ENCODE results near the gene HIVEP3.

Gene HIVEP3

DNA sequence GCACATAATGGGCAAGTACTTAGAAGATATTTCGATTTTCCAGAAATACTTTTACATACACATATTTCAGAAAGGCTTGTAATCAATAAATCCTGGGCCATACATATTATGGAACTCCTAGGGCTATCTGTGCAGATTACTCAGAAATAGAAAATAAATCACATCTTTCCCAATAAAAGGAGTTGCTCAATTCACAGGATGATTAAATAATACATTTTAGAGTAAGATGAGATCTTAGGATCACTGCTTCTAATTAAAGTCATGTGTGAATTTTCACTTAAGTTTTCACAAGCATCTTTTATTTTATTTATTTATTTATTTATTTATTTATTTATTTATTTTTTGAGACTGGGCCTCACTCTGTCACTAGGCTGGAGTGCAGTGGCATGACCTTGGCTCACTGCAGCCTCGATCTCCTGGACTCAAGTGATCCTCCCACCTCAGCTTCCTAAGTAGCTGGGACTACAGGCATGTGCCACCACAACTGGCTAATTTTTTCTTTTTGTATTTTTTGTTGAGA, 144.2 kb downstream of the HIVEP3 start:
- Histone ChIP-seq H3K4me1 (ENCODE audit: control insufficient read depth, insufficient read depth, low read length, poor library complexity, severe bottlenecking) (no peaks in the 10 kb centered on the region), H3K9me3 (ENCODE audit: control insufficient read depth, low read length) (no peaks in the 10 kb centered on the region), H3K4me3 (ENCODE audit: extremely low read depth, insufficient read depth, low read length, poor library complexity, severe bottlenecking) (no peak overlapping the region), H3K36me3 (ENCODE audit: control insufficient read depth, insufficient read depth, low read length) (no peaks in the 10 kb centered on the region), H3K27ac (ENCODE audit: low read depth, low read length, severe bottlenecking) (no peak overlapping the region)
- 100% methylated on average over 1 of the region's 2 CpGs for WGBS, 2 experiments (ENCODE audit: insufficient coverage in 2 of 2)

DNA sequence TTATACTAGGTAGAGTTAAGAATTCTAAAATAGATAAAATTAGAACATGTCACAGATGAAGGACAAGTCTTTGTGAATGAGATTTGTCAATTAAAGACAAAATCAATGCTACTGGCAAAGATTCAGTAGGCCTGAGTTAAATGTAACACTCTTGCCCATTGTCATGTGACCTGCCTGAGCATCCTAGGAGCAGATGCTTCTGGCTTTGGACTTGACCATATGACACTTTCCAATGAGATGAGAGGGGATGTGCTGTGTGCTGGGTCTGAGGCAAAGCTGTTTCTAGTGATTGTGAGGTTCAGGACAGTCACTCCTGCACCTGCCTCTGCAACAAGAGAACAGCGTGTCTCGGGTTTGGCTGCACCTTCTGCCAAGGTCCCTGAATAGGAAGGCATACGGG, 144.9 kb downstream of the HIVEP3 start:
- no peaks in the 10 kb centered on the region for H3K36me3 ChIP-seq (ENCODE audit: control insufficient read depth, insufficient read depth, low read length)
- 100% methylated on average over 1 of the region's 3 CpGs; no CpG with 5 or more reads in 1 of the 2 experiments for WGBS, 2 experiments (ENCODE audit: insufficient coverage in 2 of 2)

DNA sequence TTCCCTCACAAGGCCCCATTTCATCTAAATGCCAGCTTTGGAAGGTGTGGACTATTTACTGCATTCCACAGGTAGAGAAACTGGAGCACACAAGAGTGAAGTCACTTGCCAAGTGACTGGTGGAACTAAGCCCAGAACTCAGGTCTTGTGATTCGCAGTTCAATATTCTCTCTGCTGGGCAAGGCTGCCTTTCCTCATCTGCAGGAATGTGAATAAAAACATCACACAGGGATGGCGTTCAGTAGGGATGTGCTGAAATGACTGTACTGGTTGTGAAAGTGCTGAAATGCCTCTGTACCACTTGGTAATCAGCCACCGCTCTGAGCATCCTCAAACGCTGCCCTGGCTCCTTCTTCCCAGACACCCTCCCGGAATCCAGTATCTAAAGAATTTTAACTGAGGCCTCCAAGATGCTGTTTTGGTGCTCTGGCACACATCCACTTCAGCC, 145.6 kb downstream of the HIVEP3 start:
- no peak overlapping the region for H3K27ac ChIP-seq (ENCODE audit: low read depth, low read length, severe bottlenecking)
- no peaks in the 10 kb centered on the region for H3K36me3 ChIP-seq (ENCODE audit: control insufficient read depth, insufficient read depth, low read length)
- H3K9me3 ChIP-seq (ENCODE audit: control insufficient read depth, low read length): no peaks in the 10 kb centered on the region
- H3K4me3 ChIP-seq (ENCODE audit: extremely low read depth, insufficient read depth, low read length, poor library complexity, severe bottlenecking): no peak overlapping the region
- 86 to 95% methylated on average over 4 to 5 of the region's 5 CpGs for WGBS, 2 experiments (ENCODE audit: insufficient coverage in 2 of 2)
- no peaks in the 10 kb centered on the region for H3K4me1 ChIP-seq (ENCODE audit: control insufficient read depth, insufficient read depth, low read length, poor library complexity, severe bottlenecking)

More for the DNA sequence above, 144.9 kb downstream of the HIVEP3 start:
- Histone ChIP-seq H3K4me3 (ENCODE audit: extremely low read depth, insufficient read depth, low read length, poor library complexity, severe bottlenecking) (no peak overlapping the region), H3K27ac (ENCODE audit: low read depth, low read length, severe bottlenecking) (no peak overlapping the region), H3K4me1 (ENCODE audit: control insufficient read depth, insufficient read depth, low read length, poor library complexity, severe bottlenecking) (no peaks in the 10 kb centered on the region), H3K9me3 (ENCODE audit: control insufficient read depth, low read length) (no peaks in the 10 kb centered on the region)

DNA sequence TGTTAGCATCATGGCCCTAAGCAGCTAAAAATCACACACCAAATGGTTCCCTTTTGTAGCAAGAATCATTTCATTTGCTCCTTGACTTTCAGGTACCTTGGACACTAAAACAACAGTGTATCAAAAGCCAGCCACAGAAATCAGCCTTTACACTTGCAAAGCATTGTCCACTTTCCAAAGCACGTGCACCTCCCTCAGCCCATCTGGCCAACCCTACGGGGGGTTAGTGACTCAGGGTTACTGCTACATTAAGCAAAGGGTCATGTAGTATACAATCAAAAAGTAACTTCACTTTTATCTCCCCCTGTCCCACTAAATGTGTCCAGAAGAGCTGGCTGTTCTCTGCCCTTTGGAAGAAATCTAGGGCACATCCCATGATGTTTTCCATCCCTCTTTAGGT, 149.7 kb downstream of the HIVEP3 start:
- 100% methylated on average over 2 of the region's 2 CpGs; no CpG with 5 or more reads in 1 of the 2 experiments for WGBS, 2 experiments (ENCODE audit: insufficient coverage in 2 of 2)
- Histone ChIP-seq H3K4me1 (ENCODE audit: control insufficient read depth, insufficient read depth, low read length, poor library complexity, severe bottlenecking) (no peaks in the 10 kb centered on the region), H3K27ac (ENCODE audit: low read depth, low read length, severe bottlenecking) (no peak overlapping the region), H3K36me3 (ENCODE audit: control insufficient read depth, insufficient read depth, low read length) (no peaks in the 10 kb centered on the region), H3K9me3 (ENCODE audit: control insufficient read depth, low read length) (no peaks in the 10 kb centered on the region), H3K4me3 (ENCODE audit: extremely low read depth, insufficient read depth, low read length, poor library complexity, severe bottlenecking) (no peak overlapping the region)

DNA sequence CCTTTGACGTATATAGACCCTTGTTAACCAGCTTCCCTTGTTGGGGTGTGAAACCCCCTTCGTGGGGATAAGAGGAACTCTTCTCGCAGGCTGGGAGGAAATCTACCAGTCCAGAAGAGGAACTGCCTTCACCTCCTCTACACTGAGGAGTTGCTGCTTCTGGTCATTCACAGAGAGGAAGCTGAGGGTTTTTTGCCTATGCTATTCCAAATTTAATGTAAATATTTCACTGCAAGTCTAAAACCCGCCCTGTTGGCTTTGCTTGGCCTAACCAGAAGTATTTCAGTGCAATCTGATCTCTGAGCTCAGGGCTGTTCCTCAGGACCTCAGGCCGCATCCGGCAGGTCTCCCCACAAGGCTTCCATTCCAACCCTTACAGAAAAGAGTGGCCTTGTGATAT, 150.1 kb downstream of the HIVEP3 start:
- Histone ChIP-seq H3K4me3 (ENCODE audit: extremely low read depth, insufficient read depth, low read length, poor library complexity, severe bottlenecking) (no peak overlapping the region), H3K27ac (ENCODE audit: low read depth, low read length, severe bottlenecking) (no peak overlapping the region), H3K4me1 (ENCODE audit: control insufficient read depth, insufficient read depth, low read length, poor library complexity, severe bottlenecking) (no peaks in the 10 kb centered on the region), H3K9me3 (ENCODE audit: control insufficient read depth, low read length) (no peaks in the 10 kb centered on the region), H3K36me3 (ENCODE audit: control insufficient read depth, insufficient read depth, low read length) (no peaks in the 10 kb centered on the region)
- WGBS, 2 experiments (ENCODE audit: insufficient coverage in 2 of 2): 87 to 100% methylated on average over 1 to 4 of the region's 6 CpGs

DNA sequence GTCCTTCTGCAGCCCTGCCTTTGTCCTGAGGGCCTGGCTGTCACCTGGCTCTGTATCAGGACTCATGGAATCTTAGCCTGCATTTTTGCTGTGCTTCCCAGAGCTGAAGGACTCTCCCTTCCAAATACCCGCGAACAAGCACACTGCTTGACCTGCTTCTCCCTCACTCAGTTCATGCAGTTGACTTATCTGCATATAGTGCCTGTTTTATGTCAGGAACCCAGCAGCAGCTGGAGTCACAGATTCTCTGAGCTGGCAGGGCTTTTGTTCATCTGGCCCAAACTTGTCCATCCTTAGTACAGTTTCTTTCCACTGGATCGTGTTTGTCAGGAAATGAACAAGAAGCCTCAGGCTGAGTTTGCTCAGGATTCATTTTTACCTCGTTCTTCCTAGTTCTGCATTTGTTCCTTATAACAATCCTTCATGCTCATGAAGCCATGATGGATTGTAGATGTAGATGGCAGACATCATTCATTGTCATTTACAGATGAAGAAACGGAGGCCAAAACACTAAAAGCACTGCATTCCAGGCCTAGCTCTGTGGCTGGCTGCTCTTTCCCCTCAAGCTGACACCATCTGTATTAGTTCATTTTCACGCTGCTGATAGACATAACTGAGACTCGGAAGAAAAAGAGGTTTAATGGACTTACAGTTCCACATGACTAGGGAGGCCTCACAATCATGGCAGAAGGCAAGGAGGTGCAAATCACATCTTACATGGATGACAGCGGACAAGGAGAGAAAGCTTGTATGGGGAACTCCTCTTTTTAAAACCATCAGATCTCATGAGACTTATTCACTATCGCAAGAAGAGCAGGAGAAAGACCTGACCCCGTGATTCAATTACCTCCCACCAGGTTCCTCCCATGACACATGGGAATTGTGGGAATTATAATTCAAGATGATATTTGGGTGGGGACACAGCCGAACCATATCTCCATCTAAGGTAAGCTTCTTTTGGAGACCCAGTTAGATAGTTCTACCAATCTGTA, 150.9 kb downstream of the HIVEP3 start:
- Histone ChIP-seq H3K4me1 (ENCODE audit: control insufficient read depth, insufficient read depth, low read length, poor library complexity, severe bottlenecking) (no peaks in the 10 kb centered on the region), H3K36me3 (ENCODE audit: control insufficient read depth, insufficient read depth, low read length) (no peaks in the 10 kb centered on the region), H3K9me3 (ENCODE audit: control insufficient read depth, low read length) (no peaks in the 10 kb centered on the region), H3K4me3 (ENCODE audit: extremely low read depth, insufficient read depth, low read length, poor library complexity, severe bottlenecking) (no peak overlapping the region), H3K27ac (ENCODE audit: low read depth, low read length, severe bottlenecking) (no peak overlapping the region)
- 77 to 78% methylated on average over 5 to 7 of the region's 11 CpGs for WGBS, 2 experiments (ENCODE audit: insufficient coverage in 2 of 2)

DNA sequence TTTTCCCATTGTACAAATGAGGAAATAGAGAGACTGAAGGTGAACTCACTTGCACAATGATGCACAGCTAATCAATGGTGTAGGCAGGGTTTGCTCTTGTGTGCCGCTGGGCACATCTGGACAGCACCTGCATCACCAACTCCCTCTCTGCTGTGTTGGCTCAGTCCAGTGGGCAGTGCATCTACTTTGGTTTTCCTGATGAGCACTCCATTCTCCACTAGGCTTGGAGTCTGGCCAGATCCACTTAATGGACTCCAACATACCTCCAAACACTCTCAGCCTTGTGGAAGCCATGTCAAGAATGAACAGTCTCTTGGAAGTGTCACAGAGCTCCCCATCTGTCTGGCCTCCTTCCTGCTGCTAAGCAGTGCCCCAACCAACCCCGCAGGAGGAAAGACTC, 152.2 kb downstream of the HIVEP3 start:
- Histone ChIP-seq H3K4me3 (ENCODE audit: extremely low read depth, insufficient read depth, low read length, poor library complexity, severe bottlenecking) (no peak overlapping the region), H3K27ac (ENCODE audit: low read depth, low read length, severe bottlenecking) (no peak overlapping the region), H3K9me3 (ENCODE audit: control insufficient read depth, low read length) (peaks cover 7% of the 10 kb centered on the region), H3K4me1 (ENCODE audit: control insufficient read depth, insufficient read depth, low read length, poor library complexity, severe bottlenecking) (no peaks in the 10 kb centered on the region), H3K36me3 (ENCODE audit: control insufficient read depth, insufficient read depth, low read length) (no peaks in the 10 kb centered on the region)
- WGBS, 2 experiments (ENCODE audit: insufficient coverage in 2 of 2): 90 to 100% methylated on average over 2 of the region's 2 CpGs

DNA sequence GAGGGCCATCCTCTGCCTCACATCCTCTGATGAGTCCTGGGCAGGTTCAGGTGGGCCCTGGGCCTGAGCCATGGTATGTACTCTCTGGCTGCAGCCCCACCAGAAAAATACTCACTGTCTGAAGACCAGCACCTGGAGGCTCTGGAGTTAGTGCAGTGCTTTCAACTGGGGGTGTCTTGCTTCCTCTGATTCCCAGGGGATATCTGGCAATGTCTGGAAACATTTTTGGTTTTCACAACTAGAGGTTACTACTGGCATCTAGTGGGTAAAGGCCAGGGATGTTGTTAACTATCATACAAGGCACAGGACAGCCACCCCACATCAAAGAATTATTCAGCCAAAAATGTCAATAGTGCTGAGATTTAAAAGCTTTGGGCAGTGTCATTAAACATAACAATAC, 152.7 kb downstream of the HIVEP3 start:
- H3K4me1 ChIP-seq (ENCODE audit: control insufficient read depth, insufficient read depth, low read length, poor library complexity, severe bottlenecking): no peaks in the 10 kb centered on the region
- peaks cover 12% of the 10 kb centered on the region for H3K9me3 ChIP-seq (ENCODE audit: control insufficient read depth, low read length)
- H3K27ac ChIP-seq (ENCODE audit: low read depth, low read length, severe bottlenecking): no peak overlapping the region
- no peaks in the 10 kb centered on the region for H3K36me3 ChIP-seq (ENCODE audit: control insufficient read depth, insufficient read depth, low read length)
- H3K4me3 ChIP-seq (ENCODE audit: extremely low read depth, insufficient read depth, low read length, poor library complexity, severe bottlenecking): no peak overlapping the region

DNA sequence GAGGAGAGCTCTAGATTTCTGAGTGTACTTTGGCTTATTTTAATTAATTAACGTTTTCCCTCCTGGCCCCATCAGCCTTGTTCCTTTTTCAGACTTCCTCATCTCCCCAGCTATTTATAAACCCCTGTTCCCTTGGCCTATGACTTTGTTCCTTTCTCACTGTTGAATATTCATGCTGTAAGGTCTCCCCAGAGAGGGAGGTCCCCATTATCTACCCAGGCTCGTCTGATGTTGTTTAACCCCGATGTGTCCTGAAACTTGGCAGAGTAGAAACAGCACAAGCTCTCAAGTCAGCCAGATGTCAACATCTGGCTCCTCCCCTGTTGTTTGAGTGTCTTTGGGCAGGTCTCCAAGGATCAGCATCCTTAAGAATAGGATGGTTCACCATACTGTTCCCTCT, 153.6 kb downstream of the HIVEP3 start:
- no peak overlapping the region for H3K27ac ChIP-seq (ENCODE audit: low read depth, low read length, severe bottlenecking)
- WGBS, 2 experiments (ENCODE audit: insufficient coverage in 2 of 2): 67% methylated on average over 1 of the region's 3 CpGs; no CpG with 5 or more reads in 1 of the 2 experiments
- H3K36me3 ChIP-seq (ENCODE audit: control insufficient read depth, insufficient read depth, low read length): no peaks in the 10 kb centered on the region
- peaks cover 13% of the 10 kb centered on the region for H3K9me3 ChIP-seq (ENCODE audit: control insufficient read depth, low read length)
- no peaks in the 10 kb centered on the region for H3K4me1 ChIP-seq (ENCODE audit: control insufficient read depth, insufficient read depth, low read length, poor library complexity, severe bottlenecking)
- no peak overlapping the region for H3K4me3 ChIP-seq (ENCODE audit: extremely low read depth, insufficient read depth, low read length, poor library complexity, severe bottlenecking)

DNA sequence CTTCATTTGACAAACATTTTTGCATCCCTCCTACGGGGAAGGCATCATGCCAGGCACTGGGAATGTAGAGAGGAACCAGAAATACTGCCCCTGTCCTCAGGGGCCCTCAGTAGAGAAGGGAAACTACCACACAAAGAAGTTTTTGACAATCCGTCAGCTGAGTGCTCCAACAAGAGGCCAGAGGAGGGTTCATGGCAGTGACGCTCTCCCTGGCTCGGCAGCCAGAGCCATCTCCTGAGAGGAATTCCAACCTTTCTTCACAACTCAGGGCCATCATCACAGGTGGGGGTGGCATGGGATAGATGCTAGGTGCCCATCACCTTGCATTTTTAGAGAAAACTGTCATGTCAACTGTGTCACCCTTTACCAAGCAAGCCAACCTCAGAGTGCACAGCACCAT, 154.1 kb downstream of the HIVEP3 start:
- no peak overlapping the region for H3K4me3 ChIP-seq (ENCODE audit: extremely low read depth, insufficient read depth, low read length, poor library complexity, severe bottlenecking)
- no peaks in the 10 kb centered on the region for H3K36me3 ChIP-seq (ENCODE audit: control insufficient read depth, insufficient read depth, low read length)
- 80% methylated on average over 1 to 2 of the region's 4 CpGs for WGBS, 2 experiments (ENCODE audit: insufficient coverage in 2 of 2)
- H3K4me1 ChIP-seq (ENCODE audit: control insufficient read depth, insufficient read depth, low read length, poor library complexity, severe bottlenecking): no peaks in the 10 kb centered on the region
- H3K9me3 ChIP-seq (ENCODE audit: control insufficient read depth, low read length): peaks cover 13% of the 10 kb centered on the region
- no peak overlapping the region for H3K27ac ChIP-seq (ENCODE audit: low read depth, low read length, severe bottlenecking)

DNA sequence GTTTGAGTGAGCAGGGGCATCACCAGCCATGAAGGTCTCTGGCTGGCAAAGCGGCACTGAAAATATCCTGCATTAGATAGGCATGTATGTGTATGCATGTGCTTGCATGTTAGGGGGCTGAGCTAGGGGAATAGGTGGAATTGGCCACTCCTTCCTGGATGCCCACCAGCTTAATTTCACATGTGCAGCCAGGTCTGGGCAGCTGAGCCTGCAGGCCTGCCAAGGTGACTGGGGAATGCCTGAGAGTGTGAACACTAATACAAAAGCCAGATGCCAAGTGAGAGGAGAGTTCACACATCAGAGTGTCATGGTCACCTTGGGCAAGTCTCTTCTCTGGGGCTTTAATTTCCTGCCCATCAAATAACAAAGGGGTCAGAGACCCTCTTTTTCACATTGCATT, 155.9 kb downstream of the HIVEP3 start:
- no peak overlapping the region for H3K27ac ChIP-seq (ENCODE audit: low read depth, low read length, severe bottlenecking)
- no peaks in the 10 kb centered on the region for H3K36me3 ChIP-seq (ENCODE audit: control insufficient read depth, insufficient read depth, low read length)
- WGBS, 2 experiments (ENCODE audit: insufficient coverage in 2 of 2): 92% methylated on average over 1 of the region's 1 CpG; no CpG with 5 or more reads in 1 of the 2 experiments
- no peaks in the 10 kb centered on the region for H3K4me1 ChIP-seq (ENCODE audit: control insufficient read depth, insufficient read depth, low read length, poor library complexity, severe bottlenecking)
- no peak overlapping the region for H3K4me3 ChIP-seq (ENCODE audit: extremely low read depth, insufficient read depth, low read length, poor library complexity, severe bottlenecking)
- H3K9me3 ChIP-seq (ENCODE audit: control insufficient read depth, low read length): peaks cover 13% of the 10 kb centered on the region
